CD4-positive, alpha-beta T cell treated with Interleukin-6 for 4 hours (primary cell): Measurements from ENCODE around the gene ATL1.

Experiments
- DNase-seq: peaks from one replicate; pipeline ENCODE4 v3.0.0-alpha.2; 2020; ENCODE audit warnings: mixed read lengths

The ATL1 gene

GRCh38 chr14:50559990-50560930, at the start of gene ATL1:
ATL1 (plus strand) TSS chr14:50560145; CDS start chr14:50560266, 121 bp downstream.
- DNase-seq = peak; percentile 44

- DNase-seq = no peak
These were observed 49.8 kb upstream of the ATL1 start for GRCh38 chr14:50510157-50510556.

GRCh38 chr14:50512463-50512862, 47.5 kb upstream of the ATL1 start:
- no peak for DNase-seq

GRCh38 chr14:50516091-50516490, 43.9 kb upstream of the ATL1 start:
- no peak for DNase-seq

- DNase-seq = peak; percentile 60
These were observed 38.8 kb upstream of the ATL1 start for GRCh38 chr14:50520947-50521815.

- DNase-seq = no peak
These were observed 38.0 kb upstream of the ATL1 start for GRCh38 chr14:50521912-50522341.

- DNase-seq = no peak
These were observed 36.5 kb upstream of the ATL1 start for GRCh38 chr14:50523271-50524041.

GRCh38 chr14:50524060-50524459, 35.9 kb upstream of the ATL1 start:
- no peak for DNase-seq

GRCh38 chr14:50524731-50525515, 35.0 kb upstream of the ATL1 start:
- no peak for DNase-seq

GRCh38 chr14:50528000-50528399, 31.9 kb upstream of the ATL1 start:
- no peak for DNase-seq

GRCh38 chr14:50529288-50530179, 30.4 kb upstream of the ATL1 start:
- no peak for DNase-seq

- no peak for DNase-seq
These were observed 29.6 kb upstream of the ATL1 start for GRCh38 chr14:50530358-50530757.

GRCh38 chr14:50530794-50531365, 29.1 kb upstream of the ATL1 start:
- DNase-seq = no peak

GRCh38 chr14:50531595-50532501, 28.1 kb upstream of the ATL1 start:
- peak; percentile 37 for DNase-seq

- DNase-seq = peak; percentile 92
These were observed 27.3 kb upstream of the ATL1 start, which contains the start of gene MAP4K5 for GRCh38 chr14:50532502-50533240. MAP4K5 (minus strand) TSS chr14:50532569; CDS start chr14:50532049, 520 bp downstream.

- DNase-seq = no peak
These were observed 26.7 kb upstream of the ATL1 start for GRCh38 chr14:50533241-50533705.

- DNase-seq = no peak
These were observed 26.1 kb upstream of the ATL1 start for GRCh38 chr14:50533806-50534205.

GRCh38 chr14:50534416-50534815, 25.5 kb upstream of the ATL1 start:
- DNase-seq = no peak
